Activated T-cell treated with anti-CD3 and anti-CD28 coated beads, Interleukin-2, amount 50 U/mL, for 48 hours (primary cell): ENCODE results near the gene ZSWIM4.

Experiments
- DNase-seq, 2 experiments: peaks; one replicate each; pipeline ENCODE4 v3.0.0-alpha.2; 2020

Gene ZSWIM4

DNA sequence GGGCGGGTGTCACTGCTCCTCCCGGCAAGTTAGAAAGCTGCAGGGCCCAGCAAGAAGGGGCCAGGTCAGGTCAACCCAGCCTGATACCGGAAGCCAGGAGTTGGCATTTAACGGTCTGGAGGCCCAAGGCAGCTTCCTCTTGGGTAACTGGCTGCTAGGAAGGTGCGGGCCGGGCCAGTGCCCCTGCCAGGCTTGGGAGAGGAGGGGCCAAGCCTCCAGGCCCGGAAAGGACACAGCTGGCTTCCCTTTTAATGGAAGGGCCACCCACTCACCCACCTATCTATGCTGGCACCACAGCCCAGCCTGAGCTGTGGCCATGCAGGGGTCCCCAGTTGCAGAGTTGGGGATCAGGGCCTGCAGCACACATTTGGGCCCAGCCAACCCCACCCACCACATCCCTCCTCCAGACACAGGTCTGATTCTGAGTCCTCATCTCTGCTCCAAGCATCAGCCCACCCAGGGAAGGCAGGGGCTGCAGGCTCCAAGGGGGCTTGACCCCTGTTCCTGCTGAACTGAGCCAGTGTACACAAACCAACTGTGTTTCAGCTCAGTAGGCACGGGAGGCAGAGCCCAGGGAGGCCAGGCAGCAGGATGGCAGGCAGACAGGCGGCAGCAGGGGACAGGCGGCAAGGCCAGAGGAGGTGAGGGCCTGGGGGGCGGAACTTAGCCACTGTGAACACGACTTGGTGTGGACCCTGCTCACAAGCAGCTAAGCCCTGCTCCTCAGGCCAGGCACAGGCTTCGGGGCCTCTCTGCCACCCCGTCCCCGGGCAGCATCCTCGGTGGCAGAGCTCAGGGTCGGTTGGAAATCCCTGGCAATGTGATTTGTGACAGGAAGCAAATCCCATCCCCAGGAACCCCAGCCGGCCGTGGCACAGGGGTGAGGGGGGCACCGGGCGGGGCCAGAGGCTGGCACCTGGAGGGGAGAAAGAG is 40.8 kb downstream of the ZSWIM4 start:
- peak; percentile 30 for DNase-seq

DNA sequence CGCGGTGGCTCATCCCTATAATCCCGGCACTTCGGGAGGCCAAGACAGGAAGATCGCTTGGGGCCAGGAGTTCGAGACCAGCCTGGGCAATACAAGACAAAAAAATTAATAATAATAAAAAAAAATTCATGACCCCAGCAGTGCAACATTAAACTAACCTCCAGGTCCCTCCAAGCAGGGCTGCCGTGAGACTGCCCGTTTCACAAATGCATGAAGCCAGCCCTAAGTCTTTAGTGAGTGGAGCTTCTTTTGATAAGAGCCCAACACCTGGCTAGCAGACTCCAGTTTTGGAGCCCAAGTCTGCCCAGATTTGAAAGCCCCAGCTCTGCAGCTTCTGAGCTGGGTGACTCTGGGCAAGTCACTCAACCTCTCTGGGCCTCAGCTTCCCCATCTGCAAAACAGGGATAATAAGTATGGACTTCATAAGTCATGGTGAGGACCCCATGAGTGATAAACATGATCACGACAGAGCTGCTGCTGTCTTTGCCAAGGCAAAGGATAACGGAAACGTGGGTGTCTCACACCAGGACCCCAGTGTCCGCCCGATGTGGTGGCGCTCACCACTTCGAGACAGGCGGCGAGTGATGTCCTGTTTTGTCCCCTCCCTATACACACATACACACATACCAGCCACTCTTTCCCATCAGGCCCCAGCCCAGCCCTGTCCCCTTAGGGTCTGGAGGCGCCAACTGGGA is 43.3 kb downstream of the ZSWIM4 start:
- no peak for DNase-seq

DNA sequence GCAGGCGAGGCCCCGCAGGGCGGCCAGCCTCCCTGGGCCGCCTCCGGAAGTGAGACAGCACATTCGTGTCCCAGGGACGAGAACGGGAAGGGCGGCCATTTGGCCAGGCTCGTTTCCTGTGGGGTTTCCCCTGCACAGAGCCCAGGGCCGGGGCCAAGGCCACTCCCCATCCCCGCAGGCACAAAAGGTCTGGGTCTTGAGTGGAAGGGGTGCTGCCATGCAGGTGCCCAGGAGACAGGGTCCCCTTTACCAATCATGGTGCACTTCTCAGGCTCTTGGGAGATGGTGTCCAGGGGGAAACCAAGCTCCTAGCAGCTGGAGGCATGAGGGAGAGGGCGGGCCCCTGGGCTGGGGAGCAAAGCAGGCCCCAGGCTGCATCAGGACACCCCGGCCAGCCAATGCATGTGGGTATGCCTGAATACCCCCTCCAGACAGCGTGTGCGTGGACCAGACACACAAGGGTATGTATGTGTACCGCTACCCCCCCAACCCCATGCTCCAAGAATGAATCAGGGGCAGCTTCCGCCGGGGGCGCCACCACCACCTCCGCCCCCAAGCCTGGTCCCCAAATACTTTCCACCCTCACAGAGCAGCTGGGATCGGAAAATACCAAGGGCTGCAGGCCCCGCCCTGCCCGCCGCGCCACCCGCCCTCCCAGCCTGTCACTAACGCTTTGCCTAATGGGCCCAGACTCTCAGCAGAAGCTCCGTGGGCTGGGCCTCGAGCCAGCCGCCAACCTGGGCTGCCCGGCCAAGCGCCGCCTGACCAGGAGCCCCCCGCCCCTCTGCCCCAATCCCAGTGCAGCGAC is 44.1 kb downstream of the ZSWIM4 start:
- peak; percentile 91 to 93 for DNase-seq

DNA sequence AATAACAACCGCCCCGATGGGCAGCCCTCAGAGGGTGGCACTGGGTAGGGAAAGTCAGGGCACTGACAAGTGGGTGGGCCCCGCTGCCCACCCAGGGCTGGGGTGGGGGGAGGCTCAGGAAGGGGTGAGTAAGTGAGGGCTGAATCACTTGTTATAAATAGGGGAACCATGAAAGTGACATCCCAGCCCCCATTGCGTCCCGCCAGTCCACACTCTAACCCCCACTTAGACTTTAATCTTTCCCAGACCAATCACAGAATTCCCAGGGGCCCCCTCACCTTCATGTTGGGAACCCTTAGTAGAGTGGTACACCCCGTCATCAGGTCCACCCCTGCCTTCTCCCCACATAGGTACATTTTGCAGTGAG is 44.7 kb downstream of the ZSWIM4 start:
- no peak for DNase-seq

DNA sequence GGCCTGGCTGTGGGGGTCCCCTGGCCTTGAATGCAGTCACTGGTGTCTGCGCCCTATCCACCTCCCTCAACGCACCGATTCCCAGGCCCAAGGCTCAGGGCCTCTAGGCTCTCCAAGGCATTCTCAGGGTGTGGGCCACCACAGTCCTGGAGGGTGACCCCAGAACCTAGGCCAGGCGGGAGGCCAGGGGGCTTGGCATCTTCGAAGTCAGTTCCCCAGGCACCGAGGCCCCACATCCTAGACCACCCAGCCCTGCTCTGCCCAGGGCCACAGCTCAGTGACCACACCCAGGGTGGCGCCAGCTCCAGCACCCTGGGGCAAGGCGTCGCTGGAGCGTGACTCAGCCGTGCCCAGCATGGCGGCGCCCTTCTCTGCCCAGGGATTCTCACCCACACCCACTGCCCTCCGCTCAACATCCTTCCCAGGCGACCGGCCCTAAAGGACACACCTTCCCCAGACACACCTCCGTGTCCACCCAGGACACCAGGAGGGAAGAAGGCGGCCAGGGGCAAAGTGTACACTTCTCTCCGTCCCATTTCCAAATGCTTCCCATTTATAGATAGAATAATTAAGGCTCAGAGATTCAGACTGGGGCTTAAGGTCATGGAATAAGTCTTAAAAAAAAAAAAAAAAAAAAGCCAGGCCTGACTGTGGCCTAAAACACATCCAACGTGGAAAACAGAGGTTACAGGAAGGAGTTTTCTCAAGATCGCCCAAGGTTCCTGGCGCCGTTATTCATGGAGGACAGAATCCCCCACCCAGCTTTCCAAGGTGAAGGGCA is 45.3 kb downstream of the ZSWIM4 start:
- peak; percentile 65 to 73 for DNase-seq

DNA sequence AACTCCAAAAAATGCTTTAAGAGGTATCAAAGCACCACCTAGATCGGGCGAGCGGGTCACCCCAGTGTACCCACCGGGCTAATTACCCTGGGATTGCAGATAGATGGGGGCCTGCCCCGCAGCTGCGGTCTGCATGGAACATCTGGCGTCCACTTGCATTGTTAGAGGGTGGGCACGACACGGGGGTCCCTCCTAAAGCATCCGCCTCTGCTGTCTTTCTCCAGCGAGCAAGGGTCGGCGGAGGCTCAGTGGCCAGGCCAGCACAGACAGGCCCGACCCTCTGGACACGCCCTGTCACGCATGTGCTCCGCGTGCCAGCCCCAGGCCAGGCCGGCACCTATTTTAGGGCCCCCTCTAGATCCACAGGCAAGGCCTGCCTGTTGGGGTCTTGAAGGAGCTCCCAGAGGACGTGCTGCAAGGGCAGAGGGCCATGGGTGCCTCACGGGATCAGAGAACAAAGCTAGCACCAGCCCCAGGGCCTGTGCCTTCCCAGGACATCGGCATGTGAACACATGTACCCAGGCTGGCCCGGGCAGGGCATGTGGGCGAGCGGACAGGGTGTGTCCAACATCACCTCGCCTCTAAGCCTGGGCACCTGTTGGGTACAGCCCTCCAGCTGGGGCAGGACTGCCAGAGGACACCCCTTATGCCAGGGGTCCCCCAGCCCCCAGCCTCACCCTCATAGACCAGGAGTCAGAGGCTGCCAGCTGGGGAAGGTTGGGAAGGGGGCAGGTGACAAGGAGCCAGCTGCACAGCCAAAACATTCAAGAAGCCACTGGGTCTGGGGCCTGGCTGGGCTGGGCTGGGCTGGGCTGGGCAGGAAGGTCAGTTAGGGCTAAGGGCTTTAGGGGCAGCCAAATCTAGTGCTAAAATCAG is 46.1 kb downstream of the ZSWIM4 start:
- DNase-seq: peak; percentile 66 to 67

DNA sequence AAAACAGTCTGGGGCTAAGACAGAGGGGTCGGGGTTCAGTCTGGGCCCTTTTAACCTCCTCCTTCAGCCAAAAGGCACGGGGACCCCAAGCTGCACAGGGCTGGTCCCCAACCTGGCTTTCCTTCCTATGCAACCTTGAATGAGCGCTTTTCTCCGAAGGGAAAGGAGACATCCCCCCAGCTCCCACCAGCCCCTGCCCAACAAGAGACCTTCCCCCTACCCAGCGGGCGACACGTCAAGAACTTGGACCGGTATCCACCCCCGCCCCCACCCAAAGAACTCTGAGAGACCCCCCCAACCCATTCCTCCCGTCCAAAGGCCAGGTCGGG is 46.7 kb downstream of the ZSWIM4 start:
- no peak for DNase-seq

DNA sequence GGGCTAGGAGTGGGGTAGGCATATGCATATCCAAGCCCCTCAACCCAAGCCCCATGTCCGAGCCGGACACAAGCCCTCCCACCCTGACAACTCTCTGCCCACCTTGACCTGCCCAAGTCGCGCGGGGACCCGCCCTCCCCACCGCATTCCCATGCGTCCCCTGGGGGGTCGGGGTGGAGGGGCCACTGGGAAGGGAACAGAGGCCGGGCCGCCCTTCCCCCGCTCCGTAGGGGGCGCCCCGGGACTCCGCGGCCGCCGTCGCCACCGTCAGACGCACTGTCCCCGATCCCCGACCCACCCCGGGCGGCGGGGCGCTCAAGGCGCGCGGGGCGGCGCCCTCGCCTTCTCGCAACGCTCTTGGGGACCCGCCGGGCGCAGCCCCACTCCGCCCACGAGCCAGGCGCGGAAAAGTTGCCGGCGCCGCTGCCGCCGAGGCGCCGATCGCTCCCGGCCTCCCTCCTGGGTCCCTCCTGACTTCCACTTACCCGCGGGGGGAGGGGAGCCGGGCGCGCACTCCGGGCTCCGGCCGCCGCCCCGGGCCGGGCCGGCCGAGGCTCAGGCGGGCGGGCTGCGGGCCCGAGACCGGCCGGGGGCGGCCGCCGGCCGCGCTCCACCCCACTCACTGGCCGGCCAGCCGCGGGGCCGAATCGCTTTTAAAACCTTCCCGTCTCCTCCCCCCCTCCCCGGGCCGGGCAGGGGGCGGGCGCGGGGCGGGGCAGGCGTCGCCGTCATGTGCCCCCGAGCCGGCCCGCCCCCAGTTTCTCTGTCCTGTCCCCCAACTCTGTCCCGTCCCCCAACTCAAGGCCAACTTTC is 47.3 kb downstream of the ZSWIM4 start:
- DNase-seq: peak; percentile 77 to 79

DNA sequence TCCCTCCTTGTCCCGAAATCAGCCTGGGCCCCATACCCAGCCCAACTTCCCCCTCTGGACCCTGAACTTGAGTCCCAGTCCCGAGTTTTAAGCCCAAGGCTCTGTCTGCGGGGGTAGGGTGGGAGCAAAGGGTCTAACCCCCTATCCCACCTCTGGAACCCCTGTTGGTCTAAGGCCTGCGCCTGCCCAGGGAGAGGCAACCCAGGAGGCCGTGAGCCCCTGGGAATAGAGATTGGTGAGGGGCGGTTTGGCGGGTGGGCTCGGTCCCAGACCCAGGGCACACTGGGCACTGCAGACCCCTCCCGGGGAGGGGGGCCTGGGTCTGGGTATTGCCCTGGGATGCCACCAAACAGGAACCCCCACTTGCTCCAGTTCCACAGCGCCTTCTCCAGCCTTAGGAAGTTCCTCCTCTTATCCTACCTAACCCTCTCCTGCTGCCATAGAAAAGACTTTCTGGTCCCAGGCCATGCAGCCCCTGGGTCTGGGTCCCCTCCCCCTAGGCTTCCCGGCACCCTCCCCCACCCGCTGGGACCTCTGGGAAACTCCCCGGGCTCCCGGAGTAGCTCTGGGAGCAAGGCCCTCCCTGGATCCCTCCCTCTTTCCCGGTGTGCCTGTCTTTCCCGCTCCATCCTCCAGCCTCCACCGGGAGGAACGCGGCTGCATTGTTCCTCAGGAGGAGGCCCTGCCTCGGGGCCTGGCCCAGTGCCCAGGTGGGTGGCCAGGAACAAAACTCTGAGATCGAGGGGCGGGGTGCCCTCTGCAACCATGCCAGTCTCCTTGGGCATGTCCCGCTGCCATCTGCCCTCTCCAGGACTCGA is 48.1 kb downstream of the ZSWIM4 start:
- no peak for DNase-seq

DNA sequence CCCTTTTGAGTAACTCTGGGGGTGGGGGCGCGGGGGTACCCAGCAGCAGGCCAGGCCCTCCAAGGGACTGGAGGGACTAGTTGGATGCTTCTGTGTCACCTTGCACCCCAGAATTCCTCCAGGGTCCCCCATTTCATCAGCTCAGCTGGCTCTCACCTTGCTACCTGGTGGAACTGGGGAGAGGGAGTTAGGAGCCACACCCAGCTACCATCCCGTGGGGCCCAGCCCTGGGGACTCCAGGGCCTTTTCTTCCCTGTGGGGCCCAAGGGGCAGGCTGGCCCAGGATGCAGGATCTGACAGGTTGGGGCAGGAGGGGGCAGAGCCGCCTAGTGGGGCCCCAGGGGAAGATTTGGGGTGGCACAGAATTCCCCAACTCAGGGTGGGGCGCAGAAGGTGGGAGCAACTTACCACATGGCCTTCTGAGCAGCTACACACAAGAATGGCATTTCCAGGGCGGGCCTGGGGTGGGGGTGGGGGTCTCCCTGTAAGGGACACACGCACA is 48.9 kb downstream of the ZSWIM4 start:
- DNase-seq: peak in 1 of 2 experiments; percentile 26

DNA sequence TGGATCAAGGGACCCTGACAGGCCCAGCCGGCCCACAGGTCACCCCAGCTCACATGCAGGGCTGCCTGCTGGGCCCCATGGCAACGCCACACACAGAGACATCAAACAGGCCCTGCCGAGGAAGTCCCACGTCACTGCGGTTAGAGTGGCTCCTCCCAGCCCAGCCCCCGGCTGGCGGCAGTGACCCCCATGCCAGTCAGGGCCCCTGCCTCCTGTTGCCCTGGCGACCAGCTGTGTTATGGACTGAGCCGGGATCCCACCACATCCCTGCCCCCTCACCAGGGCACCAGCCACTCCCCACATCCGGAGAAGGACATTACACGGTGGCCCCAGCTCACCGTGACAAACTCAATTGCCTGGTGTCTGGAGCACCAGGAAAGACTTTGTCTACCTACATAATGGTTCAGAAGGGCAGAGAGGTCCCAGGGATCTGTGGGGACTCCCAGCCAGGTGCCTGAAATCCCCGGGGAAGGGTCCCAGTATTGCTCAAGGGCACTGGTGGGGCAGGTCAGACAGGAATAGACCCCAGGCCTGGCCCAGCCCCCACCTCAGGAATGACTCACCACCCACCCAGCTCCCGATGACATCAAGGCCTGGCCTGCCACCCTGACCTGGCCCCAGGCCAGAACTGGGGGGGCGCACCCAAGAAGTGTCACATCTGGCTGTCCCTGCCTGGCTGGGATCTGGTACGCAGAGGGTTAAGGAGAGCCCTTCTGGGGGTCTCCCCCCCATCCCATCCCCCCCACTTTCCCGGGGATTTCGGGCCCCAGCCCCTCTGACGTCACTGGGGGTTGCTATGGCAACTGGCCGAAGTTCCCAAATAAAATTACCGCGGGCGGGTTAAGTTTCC is 51.5 kb downstream of the ZSWIM4 start:
- DNase-seq: peak; percentile 94 to 97

DNA sequence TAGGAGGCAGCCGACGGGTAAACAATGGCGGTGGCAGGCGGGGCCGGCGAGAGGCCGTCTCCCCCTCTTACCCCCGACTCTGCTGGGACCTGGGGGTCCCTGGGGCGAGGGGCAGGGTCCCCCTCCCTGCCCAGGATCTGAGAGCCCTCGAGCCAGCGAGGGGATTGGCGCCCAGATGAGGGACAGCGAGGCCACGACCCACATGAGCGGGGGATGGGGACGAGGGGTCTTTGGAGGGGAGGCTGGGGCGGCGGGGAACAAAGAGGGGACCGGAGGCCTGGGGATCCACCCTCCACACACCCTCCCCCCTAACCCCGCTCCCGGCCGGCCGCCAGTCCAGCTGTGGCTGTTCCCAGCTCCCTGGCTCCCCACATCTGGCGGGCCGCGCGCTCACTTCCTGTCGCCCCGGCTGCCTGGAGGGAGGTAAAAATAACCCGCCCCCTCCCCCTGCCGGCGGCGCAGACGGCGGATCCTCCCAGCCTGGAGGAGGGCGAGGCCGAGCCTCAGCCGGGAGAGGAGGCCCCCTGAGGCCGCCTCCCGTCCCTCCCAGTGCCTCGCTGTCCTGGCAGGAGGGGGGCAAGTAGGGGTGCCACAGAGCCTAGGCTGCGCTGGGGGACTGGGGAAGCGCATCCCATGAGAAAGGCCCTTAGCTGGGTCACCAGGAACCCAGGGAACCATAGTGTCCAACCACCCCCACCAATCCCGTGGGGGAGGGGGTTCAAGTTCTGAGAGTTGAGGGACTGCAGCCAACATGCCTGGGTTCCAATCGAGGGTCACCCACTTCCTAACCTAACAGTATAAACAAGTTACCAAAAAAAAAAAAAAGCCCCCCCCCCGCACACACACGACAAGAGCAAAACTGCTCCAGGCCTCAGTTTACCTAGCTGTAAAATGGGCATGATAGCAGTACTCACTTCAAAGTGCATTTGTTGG is 52.4 kb downstream of the ZSWIM4 start:
- peak; percentile 84 to 88 for DNase-seq

DNA sequence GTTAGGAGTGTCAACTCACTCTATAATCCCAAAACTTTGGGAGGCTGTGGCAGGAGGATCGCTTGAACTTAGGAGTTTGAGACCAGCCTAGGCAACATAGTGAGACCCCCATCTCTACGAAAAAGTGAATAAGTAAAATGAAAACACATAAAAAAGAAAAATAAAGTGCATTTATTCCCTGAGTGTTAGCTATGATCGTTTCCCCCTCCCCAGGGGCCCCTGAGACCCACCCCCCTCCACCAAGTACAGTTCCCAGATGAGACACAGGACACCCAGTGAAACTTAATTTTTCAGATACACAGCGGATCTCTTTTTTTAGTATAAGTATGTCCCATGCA is 53.1 kb downstream of the ZSWIM4 start:
- no peak for DNase-seq

DNA sequence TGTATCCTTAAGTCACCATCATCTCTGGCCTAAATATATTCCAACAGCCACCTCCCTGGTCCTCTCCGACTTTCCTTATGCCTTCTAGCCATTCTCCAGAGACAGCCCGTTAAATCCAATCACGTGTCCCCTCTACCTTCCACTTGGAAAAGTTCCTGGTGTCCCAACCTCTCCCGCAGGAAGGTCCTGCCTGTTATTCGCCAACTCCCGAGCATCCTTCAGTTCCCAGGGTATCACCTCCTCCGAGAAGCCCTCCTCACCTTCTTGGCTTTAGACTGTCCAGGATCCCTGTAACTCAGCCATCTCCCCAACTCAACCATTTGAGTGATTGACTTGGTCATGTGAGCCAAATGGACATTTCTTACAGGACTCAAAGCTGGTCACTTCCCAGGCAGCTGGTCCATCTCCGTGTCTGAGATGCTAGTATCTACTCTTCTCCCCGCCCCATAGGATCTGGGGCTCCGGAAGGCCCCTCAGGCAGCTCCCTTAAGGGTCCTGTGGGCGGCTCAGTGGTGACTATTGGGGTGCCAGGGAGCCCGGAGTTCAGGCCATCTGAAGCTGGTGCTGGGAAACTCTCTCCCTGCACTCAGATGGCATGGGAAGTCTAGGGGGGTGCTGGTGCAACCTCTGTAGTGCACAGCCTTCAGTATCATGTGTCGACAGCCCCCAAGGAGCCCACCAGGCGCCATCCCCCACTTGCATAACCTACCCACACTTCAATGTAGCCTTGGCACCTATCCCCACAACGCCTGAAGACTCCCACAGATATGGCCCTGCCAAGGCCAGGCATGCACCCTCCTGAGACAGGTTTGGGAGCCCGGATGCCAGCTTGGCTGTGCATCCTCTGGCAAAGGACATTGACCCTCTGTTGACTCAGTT is 53.8 kb downstream of the ZSWIM4 start:
- DNase-seq: peak in 1 of 2 experiments; percentile 23

DNA sequence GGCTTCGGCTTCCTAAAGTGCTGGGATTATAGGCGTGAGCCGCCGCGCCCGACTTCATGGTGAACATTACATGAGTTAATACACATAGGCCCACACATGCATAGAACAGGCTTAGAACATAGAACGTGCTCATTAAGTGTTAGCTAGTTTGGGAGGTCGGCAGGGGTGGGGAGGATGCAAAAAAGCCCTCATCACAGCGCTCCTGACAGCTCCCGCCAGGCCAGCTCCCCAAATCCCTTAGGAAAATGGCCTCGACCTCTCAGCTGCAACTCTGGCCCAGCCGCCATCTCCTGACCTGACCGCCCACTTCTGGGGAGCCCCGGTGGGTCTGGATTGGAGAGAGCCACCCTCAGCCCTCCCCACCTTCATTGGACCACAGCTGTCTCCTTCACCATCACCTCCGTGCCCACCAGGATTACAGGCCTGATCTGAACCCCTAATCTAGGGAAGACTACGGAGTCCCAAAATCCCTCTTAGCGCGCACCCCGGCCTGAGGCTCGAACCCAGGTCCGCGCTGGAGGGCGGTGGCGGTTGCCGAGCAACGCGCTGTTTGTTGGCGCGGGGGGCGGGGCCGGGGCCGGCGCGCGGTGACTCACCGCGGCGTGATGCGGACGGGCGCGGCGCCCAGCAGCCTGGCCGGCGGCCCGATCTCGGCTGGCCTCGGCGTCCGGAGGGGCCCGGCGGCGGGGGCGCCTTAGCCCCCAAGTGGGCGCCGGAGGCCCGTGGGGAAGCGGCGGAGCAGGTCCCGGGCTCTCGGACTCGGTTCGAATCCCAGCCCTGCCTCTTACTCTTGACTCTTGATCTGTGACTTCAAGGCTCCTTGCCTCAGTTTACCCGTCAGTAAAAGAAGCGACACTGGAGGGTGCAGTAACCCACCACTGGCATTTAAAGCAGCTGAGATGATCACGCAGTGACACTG is 55.0 kb downstream of the ZSWIM4 start:
- DNase-seq: peak; percentile 76 to 84
